ENCODE measurements around the gene SHB.

GRCh38 chr9:37892063-37892462 lies 177.0 kb downstream of the SHB start:
- TF ChIP-seq CTCF (IDR thresholded peaks at IDR 0.05; ENCODE audit: insufficient read depth, low read length, poor library complexity, severe bottlenecking): no peak
- TF ChIP-seq EZH2phosphoT487 (conservative IDR thresholded peaks at IDR 0.05; ENCODE audit: low read length): no peak
